Retinal pigment epithelial cell (primary cell): ENCODE data around the gene MAPKAPK5.
"Not testable (repeated sequence)": the region's sequence is repeated elsewhere in the genome, so short reads cannot be mapped to it uniquely, and the experiment has no call there.

Experiments used
- DNase-seq: peaks from one replicate; pipeline ENCODE4 v3.0.0-alpha.2; 2010; ENCODE audit warnings: low read depth
- H3K4me3 ChIP-seq: 2 replicates; pipeline ENCODE4 v1.5.1; 2011; ENCODE audit warnings: mild to moderate bottlenecking, low read length, control low read depth, moderate library complexity
- TF ChIP-seq, protein P1 (sequence below): conservative IDR thresholded peaks from 2 replicates; pipeline ENCODE4 v1.5.1; 2011; ENCODE audit warnings: low read depth, low read length, control low read depth, inconsistent platforms

Gene MAPKAPK5

DNA sequence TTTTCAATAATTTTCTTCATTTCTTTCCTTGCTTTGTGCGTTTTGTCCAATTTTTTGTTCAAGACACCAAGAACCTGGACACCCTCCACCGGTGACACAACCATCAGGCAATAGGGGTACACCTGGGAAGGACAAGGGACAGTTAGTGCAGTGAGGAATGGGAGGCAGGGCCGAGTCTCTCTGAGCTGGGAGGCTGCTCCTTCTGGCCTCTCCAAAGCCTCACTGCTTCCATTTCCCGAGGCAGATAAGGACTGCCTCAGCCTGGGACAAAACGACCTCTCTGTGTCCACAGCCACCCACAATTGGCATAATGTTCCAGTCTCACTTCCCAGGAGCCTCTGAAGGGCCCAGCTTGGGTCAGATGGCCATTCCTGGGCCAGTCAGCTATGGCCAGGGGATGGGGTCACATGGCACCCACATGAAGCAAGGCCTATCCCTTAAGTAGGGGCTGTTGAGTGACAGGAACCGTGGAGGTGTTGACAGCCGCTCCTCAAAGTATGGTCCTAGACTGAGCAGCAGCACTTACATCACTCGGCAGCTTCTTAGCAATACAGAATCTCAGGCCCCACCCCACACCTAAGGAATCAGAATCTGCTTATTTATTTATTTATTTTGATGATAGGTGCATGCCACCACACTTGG lies 13.6 kb upstream of the MAPKAPK5 start:
- no peak for DNase-seq
- TF ChIP-seq, protein P1, sequence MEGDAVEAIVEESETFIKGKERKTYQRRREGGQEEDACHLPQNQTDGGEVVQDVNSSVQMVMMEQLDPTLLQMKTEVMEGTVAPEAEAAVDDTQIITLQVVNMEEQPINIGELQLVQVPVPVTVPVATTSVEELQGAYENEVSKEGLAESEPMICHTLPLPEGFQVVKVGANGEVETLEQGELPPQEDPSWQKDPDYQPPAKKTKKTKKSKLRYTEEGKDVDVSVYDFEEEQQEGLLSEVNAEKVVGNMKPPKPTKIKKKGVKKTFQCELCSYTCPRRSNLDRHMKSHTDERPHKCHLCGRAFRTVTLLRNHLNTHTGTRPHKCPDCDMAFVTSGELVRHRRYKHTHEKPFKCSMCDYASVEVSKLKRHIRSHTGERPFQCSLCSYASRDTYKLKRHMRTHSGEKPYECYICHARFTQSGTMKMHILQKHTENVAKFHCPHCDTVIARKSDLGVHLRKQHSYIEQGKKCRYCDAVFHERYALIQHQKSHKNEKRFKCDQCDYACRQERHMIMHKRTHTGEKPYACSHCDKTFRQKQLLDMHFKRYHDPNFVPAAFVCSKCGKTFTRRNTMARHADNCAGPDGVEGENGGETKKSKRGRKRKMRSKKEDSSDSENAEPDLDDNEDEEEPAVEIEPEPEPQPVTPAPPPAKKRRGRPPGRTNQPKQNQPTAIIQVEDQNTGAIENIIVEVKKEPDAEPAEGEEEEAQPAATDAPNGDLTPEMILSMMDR = no peak
- no peak overlapping the region for H3K4me3 ChIP-seq

DNA sequence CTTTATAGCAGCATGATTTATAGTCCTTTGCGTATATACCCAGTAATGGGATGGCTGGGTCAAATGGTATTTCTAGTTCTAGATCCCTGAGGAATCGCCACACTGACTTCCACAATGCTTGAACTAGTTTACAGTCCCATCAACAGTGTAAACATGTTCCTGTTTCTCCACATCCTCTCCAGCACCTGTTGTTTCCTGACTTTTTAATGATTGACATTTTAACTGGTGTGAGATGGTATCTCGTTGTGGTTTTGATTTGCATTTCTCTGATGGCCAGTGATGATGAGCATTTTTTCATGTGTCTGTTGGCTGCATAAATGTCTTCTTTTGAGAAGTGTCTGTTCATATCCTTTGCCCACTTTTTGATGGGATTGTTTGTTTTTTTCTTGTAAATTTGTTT lies 12.4 kb upstream of the MAPKAPK5 start:
- H3K4me3 ChIP-seq, DNase-seq: not testable (repeated sequence)

DNA sequence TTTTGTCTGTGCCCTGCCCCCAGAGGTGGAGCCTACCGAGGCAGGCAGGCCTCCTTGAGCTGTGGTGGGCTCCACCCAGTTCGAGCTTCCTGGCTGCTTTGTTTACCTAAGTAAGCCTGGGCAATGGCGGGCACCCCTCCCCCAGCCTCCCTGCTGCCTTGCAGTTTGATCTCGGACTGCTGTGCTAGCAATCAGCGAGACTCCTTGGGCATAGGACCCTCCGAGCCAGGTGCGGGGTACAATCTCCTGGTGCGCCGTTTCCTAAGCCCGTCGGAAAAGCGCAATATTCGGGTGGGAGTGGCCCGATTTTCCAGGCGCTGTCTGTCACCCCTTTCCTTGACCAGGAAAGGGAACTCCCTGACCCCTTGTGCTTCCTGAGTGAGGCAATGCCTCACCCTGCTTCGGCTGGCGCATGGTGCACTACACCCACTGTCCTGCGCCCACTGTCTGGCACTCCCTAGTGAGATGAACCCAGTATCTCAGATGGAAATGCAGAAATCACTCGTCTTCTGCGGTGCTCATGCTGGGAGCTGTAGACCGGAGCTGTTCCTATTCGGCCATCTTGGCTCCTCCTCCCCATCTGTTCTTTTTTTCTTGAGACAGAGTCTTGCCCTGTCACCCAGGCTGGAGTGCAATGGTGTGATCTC lies 7.2 kb upstream of the MAPKAPK5 start:
- not testable (repeated sequence) for H3K4me3 ChIP-seq, DNase-seq

DNA sequence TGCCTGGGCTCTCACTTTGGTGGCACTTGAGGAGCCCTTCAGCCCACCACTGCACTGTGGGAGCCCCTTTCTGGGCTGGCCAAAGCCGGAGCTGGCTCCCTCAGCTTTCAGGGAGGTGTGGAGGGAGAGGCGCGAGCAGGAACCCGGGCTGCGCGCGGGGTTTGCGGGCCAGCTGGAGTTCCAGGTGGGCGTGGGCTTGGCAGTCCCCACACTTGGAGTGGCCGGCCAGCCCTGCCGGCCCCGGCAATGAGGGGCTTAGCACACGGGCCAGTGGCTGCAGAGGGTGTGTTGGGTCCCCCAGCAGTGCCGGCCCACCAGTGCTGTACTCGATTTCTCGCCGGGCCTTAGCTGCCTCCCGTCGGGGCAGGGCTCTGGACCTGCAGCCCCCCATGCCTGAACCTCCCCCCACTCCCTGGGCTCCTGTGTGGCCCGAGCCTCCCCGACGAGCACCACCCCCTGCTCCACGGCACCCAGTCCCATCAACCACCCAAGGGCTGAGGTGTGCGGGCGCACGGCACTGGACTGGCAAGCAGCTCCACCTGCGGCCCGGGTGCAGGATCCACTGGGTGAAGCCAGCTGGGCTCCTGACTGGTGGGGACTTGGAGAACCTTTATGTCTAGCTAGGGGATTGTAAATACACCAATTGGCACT lies 6.4 kb upstream of the MAPKAPK5 start:
- not testable (repeated sequence) for DNase-seq, H3K4me3 ChIP-seq

DNA sequence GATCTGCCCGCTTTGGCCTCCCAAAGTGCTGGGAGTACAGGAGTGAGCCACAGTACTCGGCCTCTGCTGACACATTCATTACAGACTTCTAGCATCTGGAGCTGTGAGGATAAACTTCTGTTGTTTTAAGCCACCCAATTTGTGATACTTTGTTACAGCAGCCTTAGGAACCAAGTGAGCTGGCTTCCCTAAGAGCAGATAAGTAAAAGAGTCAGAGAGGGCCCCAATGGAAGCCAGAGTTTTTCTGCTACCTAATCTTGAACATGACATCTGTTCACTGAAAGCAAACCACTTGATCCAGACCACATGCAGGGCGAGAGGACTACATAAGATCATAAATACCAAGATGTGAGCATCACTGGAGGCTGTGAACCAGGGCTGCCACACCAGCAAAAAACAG lies 3.7 kb upstream of the MAPKAPK5 start:
- H3K4me3 ChIP-seq = no peak overlapping the region
- no peak for DNase-seq
- TF ChIP-seq, protein P1 = no peak

DNA sequence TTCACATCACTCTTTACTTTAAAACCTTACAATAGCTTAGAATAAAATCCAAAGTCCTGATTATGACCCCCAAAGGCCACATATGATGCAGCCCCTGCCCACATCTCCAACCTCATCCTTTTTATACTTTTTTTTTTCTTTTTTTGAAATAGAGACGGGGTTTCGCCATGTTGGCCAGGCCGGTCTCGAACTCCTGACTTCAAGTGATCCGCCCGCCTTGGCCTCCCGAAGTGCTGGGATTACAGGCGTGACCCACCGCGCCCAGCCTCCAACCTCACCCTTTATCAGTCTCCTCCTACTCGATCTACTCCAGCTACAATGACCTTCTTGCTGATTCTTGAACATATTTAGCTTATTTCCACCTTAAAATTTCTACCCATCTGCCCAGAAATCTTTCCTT lies 1.2 kb upstream of the MAPKAPK5 start:
- TF ChIP-seq, protein P1 = no peak
- no peak for DNase-seq
- peak overlapping the region; percentile 73 for H3K4me3 ChIP-seq

DNA sequence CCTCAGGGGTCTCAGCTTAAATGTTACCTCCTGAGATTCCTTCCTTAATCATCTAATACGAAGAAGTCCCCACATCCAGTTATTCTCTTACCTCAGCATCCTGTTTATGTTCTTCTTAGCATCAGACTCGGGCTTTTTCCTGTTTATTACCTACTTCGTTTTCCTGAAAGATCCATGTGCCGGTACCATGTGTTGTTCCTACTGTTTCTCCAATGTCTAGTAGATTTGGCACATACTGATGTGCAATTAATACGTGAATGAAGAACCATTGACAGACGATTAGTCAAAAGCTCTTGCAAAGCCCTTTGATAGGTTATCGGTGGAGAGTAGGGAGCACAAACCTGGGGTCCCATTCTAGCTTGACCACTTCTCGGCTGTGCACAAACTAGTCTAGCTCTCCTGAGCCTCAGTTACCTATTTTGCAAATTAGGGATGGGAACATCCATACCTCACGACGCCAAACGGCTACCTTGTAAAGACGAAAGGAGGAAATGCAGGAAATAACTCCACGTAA lies 735 bp upstream of the MAPKAPK5 start:
- TF ChIP-seq, protein P1 = no peak
- no peak for DNase-seq
- peak overlapping the region; percentile 73 for H3K4me3 ChIP-seq

DNA sequence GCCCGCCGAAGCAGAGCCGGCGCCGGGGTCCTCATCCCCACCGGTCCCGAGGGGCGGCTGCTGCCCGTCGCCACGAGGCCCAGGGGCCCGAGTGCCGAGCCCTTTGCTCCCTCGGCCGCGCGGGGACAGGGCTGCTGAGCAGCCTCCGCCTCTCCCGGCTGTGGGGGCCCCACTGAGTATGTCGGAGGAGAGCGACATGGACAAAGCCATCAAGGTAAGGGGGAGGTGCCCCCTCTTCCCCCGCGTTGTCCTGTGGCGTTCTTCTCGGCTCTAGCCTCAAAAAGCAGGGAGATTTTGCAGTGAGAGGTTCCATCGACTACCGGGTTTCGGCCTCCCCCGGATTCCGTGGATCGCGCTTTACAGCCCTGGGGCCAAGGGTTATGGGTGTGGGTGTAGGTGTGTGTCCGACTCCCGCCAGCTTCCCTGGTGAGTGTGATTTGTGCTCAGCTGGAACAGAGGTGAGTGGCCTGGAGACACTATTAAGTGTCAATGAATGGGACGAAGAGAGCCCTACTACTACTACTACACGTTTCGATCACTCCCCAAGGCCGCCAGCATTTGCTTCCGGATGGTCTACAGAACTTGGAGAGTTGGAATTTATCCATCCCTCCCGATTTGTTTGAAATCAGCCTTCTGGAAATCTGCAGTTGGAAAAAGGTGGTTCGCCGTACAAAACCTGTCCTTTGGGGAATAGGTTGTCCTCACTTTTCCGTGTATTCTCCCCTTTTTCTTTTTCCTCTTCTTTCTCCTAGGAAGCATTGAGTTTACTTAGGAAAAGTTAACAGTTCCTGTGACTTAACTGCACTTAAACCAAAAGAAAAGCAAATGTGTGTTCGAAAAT lies 748 bp downstream of the MAPKAPK5 start:
- DNase-seq = no peak
- TF ChIP-seq, protein P1 = no peak
- H3K4me3 ChIP-seq = peak overlapping the region; percentile 73
